ENCODE data around the gene KCNN1.
A peak's percentile ranks its signal among the peaks of the same experiment; 100 is the strongest.

KCNN1 gene

GRCh38 chr19:18032102-18032501, 65.2 kb downstream of the KCNN1 start:
- DNase-seq, result peak; percentile 8

DNA sequence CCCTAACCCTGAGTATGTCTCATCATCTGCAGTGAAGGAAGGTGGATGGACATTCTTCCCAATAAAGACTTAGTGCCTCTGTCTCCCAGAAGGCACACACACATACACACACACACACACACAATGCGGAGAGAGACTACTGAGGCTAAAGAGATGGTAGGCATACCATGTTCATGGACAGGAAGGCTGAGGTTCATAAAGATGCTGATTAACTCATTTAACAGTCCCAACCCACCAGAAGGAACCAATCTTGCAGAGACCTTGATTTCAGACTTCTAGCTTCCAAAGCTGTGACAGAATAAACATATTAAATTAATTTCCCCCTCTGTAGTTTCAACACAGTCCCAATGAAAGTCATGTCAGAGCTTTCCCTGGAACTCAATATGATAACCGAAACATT, 74.1 kb downstream of the KCNN1 start:
- DNase-seq, result no peak

- no peak for DNase-seq
These were observed 76.8 kb downstream of the KCNN1 start for GRCh38 chr19:18043676-18044075.

GRCh38 chr19:18044825-18045304, 78.0 kb downstream of the KCNN1 start:
- DNase-seq, result peak; percentile 88

GRCh38 chr19:18045307-18046050, 78.6 kb downstream of the KCNN1 start:
- DNase-seq, result no peak

DNA sequence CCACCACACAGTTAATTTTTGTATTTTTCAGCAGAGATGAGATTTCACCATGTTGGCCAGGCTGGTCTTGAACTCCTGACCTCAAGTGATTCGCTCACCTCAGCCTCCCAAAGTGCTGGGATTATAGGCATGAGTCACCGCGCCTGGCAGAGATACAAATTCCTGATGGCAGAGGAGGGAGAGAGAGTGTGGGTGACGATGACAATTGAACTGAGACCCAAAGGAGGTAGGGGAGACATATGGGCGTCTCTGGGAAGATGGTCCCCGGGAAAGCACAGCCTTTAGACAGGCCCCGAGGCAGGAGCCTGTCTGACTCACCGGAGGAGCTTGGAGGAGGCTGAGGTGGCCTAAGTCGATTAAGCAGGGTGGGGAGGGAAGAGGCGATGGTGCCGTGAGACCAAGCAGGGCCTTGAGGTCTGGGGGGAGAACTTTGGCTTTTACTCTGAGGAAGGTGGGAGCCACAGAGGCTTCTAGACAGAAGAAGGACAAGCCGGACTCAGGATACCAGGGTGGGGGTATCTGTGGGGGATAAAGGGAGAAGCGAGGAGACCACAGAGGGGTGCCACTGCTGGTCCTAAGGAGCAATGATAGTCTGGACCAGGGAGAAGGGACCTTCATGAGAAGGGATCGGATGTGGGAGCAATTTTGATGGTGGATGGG, 79.3 kb downstream of the KCNN1 start:
- peak; percentile 10 for DNase-seq

DNA sequence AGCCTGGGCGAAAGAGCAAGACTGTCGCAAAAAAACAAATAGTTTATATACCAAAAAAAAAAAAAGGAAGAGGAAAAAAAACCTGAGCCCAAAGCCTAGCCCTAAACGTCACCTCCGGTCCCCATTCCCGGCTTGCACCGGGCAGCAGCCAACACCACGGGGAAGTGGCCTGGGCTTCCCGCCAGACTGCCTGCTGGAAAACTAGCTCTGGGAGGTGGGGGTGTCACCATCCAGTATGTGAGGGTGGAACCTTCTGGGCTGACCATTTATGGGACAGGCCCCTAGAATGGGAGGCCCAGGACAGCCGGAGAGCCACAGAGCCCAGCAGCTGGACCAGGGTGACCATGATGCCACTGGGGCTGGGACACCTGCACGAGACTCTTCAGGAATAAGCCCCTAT, 82.5 kb downstream of the KCNN1 start:
- DNase-seq, result no peak
